ENCODE measurements around the gene COLGALT1. TPM values are rescaled to one million over a fixed set of nuclear protein-coding genes. Genes with fewer than 3 reads are reported as not detected.

The COLGALT1 gene
- total and polyA plus RNA-seq, 2 of the 8 experiments (the other 6 are each of a cell fraction or from before 2014, with no cell fraction given) = 44.7 to 58.1 TPM

DNA sequence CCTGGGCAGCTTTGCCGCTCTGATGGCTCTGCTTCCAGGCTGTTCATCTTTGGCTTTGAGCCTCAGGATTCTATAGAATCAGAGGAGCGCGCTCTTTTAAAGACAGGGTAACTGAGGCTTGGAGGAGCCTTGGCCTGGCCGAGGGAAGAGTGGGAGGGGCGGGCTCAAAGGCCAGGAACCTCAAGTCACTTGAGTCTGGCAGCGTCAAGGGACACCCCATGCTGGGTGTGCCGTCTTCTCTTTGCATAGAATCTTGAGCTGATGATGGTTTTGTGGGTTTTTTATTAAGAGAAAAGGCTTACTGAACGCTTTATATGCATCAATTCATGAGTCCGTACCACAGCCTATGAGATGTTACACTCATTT, 42.9 kb upstream of the COLGALT1 start:
- H4K20me1 ChIP-seq (replicated peaks in 1 of 2; ENCODE audit: control insufficient read depth in 1 of 2, insufficient read depth in 2 of 2, low read length in 2 of 2) = peaks cover 0 to 2% of the 10 kb centered on the region in 2 experiments
- H2AFZ ChIP-seq (ENCODE audit: low read length) = no peak overlapping the region
- no peak overlapping the region for H4K91ac ChIP-seq (replicated peaks; ENCODE audit: insufficient read length, low read length)
- H3K9me3 ChIP-seq (ENCODE audit: insufficient read depth in 2 of 2, low read depth in 1 of 2, low read length in 1 of 2) = peaks cover 5 to 6% of the 10 kb centered on the region in 2 experiments
- WGBS, 2 experiments (ENCODE audit: extremely low coverage in 1 of 2, insufficient coverage in 1 of 2, insufficient read length in 1 of 2, insufficient replicate concordance in 2 of 2, low coverage in 1 of 2, low lambda C conversion rate in 2 of 2, missing lambda C conversion rate in 1 of 2) = 53% methylated on average over 9 of the region's 9 CpGs; no CpG with 5 or more reads in 1 of the 2 experiments
- H3K4me3 ChIP-seq (ENCODE audit: extremely low read depth in 1 of 4, insufficient read depth in 2 of 4, low read depth in 3 of 4, low read length in 4 of 4) = peak overlapping the region; percentile 73 to 91 (median 79)
- H3K56ac ChIP-seq (replicated peaks; ENCODE audit: insufficient read length, low read depth, low read length) = no peak overlapping the region
- peak overlapping the region; percentile 92; the same call in 1 of the 2 replicates for H4K8ac ChIP-seq (ENCODE audit: extremely low read depth, insufficient read depth, low read length)
- H3K36me3 ChIP-seq (ENCODE audit: control insufficient read depth in 2 of 4, insufficient read depth in 4 of 4, low read length in 3 of 4) = peaks cover 4 to 10% (median 6%) of the 10 kb centered on the region in 4 experiments; a peak in 5 of 8 replicates
- FAIRE-seq = no peak
- no peak overlapping the region for H2BK15ac ChIP-seq (ENCODE audit: low read length)
- POLR2A ChIA-PET (ENCODE audit: partially characterized antibody) = interaction anchor here (1.0 to 6.0 kb wide), 5 partner anchors 11 to 63 kb away, joined by 4 to 58 read pairs (median 19); a partner anchor contains a TSS
- no peaks in the 10 kb centered on the region for H3K79me1 ChIP-seq (ENCODE audit: low read depth, low read length)
- DNase-seq (ENCODE audit: low read depth in 1 of 2, low spot score in 2 of 2) = no peak
- H4K5ac ChIP-seq (ENCODE audit: insufficient read length, low read depth, low read length) = peak overlapping the region; percentile 56
- peaks cover 0 to 6% (median 2%) of the 10 kb centered on the region in 4 experiments; a peak in 3 of 7 replicates for H3K4me1 ChIP-seq (replicated peaks in 1 of 4; ENCODE audit: control insufficient read depth in 3 of 4, insufficient read depth in 4 of 4, low read length in 3 of 4)
- H3K14ac ChIP-seq (ENCODE audit: insufficient read length) = no peak overlapping the region
- peak overlapping the region; percentile 54; the same call in 1 of the 2 replicates for H2BK5ac ChIP-seq (ENCODE audit: low read depth, low read length)
- no peaks in the 10 kb centered on the region; a peak in 1 of 7 replicates for H3K27me3 ChIP-seq (replicated peaks in 1 of 4; ENCODE audit: control insufficient read depth in 3 of 4, extremely low read depth in 1 of 4, insufficient read depth in 3 of 4, low read length in 3 of 4)
- no peak overlapping the region for H2AK5ac ChIP-seq (ENCODE audit: low read depth, low read length)
- peak overlapping the region; percentile 31 to 92 (median 73); a peak in 6 of 7 replicates for H3K9ac ChIP-seq (replicated peaks in 1 of 4; ENCODE audit: extremely low read depth in 1 of 4, low read depth in 3 of 4, low read length in 3 of 4)
- no peak overlapping the region for H2BK12ac ChIP-seq (ENCODE audit: low read depth, low read length)
- peak overlapping the region; percentile 57 for H3K4ac ChIP-seq (replicated peaks; ENCODE audit: insufficient read length, low read depth, low read length)
- H3K23ac ChIP-seq (ENCODE audit: insufficient read length) = no peak overlapping the region
- H2BK120ac ChIP-seq (replicated peaks; ENCODE audit: low read depth, low read length) = no peak overlapping the region
- peak overlapping the region; percentile 62 to 88 for H3K4me2 ChIP-seq (ENCODE audit: insufficient read depth in 1 of 2, low read depth in 2 of 2, low read length in 2 of 2)
- H3K23me2 ChIP-seq (ENCODE audit: low read depth, low read length) = peaks cover 3% of the 10 kb centered on the region; the same call in 1 of the 2 replicates
- H3K79me2 ChIP-seq (ENCODE audit: control insufficient read depth in 1 of 2, insufficient read depth in 2 of 2, low read length in 2 of 2) = peaks cover 0 to 13% of the 10 kb centered on the region in 2 experiments; a peak in 1 of 4 replicates
- CTCF ChIA-PET (ENCODE audit: partially characterized antibody) = interaction anchor here (0.7 to 14.0 kb wide), 7 partner anchors 9 to 254 kb away, joined by 3 to 130 read pairs (median 4); no protein-coding TSS in a partner anchor
- H3K27ac ChIP-seq (ENCODE audit: low read depth, low read length) = no peak overlapping the region
- peak overlapping the region; percentile 36; the same call in 1 of the 2 replicates for H3K18ac ChIP-seq (ENCODE audit: extremely low read depth, low read length)
- H2BK20ac ChIP-seq (ENCODE audit: low read length) = no peak overlapping the region
- TF ChIP-seq HDAC2 (IDR thresholded peaks at IDR 0.05; ENCODE audit: borderline replicate concordance in 1 of 2, low read depth in 2 of 2, low read length in 2 of 2) (no peak), JUN (IDR thresholded peaks at IDR 0.05; ENCODE audit: low read depth, low read length) (no peak), POLR2AphosphoS5 (IDR thresholded peaks at IDR 0.05; ENCODE audit: low read depth, low read length) (no peak), CHD2 (IDR thresholded peaks at IDR 0.05; ENCODE audit: low read length) (no peak), TAF1 (IDR thresholded peaks at IDR 0.05; ENCODE audit: low read depth, low read length) (no peak), BCL11A (IDR thresholded peaks at IDR 0.05; ENCODE audit: low read depth in 2 of 2, low read length in 2 of 2) (no peak), CEBPB (IDR thresholded peaks at IDR 0.05; ENCODE audit: low read depth, low read length) (no peak), CTBP2 (IDR thresholded peaks at IDR 0.05; ENCODE audit: borderline replicate concordance, insufficient read depth, insufficient read length, low read length) (no peak), SP1 (IDR thresholded peaks at IDR 0.05; ENCODE audit: low read depth, low read length) (no peak)
- TF ChIP-seq, protein P1, sequence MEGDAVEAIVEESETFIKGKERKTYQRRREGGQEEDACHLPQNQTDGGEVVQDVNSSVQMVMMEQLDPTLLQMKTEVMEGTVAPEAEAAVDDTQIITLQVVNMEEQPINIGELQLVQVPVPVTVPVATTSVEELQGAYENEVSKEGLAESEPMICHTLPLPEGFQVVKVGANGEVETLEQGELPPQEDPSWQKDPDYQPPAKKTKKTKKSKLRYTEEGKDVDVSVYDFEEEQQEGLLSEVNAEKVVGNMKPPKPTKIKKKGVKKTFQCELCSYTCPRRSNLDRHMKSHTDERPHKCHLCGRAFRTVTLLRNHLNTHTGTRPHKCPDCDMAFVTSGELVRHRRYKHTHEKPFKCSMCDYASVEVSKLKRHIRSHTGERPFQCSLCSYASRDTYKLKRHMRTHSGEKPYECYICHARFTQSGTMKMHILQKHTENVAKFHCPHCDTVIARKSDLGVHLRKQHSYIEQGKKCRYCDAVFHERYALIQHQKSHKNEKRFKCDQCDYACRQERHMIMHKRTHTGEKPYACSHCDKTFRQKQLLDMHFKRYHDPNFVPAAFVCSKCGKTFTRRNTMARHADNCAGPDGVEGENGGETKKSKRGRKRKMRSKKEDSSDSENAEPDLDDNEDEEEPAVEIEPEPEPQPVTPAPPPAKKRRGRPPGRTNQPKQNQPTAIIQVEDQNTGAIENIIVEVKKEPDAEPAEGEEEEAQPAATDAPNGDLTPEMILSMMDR (IDR thresholded peaks at IDR 0.05; ENCODE audit: control extremely low read depth in 1 of 3, insufficient read depth in 1 of 3, low read depth in 1 of 3, low read length in 3 of 3) = no peak
